EH (cell line): ENCODE measurements around the gene S100A10.

Experiments
- DNase-seq: peaks from one replicate; pipeline ENCODE4 v3.0.0-alpha.2; 2015; ENCODE audit warnings: low read depth

S100A10 gene

GRCh38 chr1:151993734-151994496 lies at the start of gene S100A10:
TSS of gene S100A10 (minus strand) at chr1:151993859. CDS start at chr1:151986230, 7,629 bp downstream.
- DNase-seq, result peak; percentile 77

- DNase-seq, result no peak
These were observed 48.4 kb upstream of the S100A10 start for GRCh38 chr1:152042030-152042429.

- no peak for DNase-seq
These were observed 46.2 kb upstream of the S100A10 start for GRCh38 chr1:152039886-152040285.

DNA sequence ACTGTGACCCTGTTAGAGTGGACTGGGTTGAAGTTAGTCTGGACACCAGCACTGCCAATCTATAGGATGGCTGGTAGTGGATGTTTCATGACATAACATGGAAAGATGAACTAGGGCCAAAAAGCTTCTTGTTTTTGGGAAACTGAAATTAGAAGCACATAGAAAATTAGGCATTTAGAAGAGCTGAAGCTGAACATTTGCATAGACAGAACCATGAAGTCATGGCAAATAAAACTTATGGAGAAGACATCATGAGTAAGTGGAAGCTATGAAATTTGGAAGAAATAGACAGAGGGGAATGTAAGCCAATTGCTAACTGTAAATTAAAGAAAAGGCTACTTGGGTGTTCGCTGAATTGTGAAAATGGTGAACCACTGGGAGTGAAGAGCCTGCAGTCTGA lies 45.8 kb upstream of the S100A10 start:
- no peak for DNase-seq

DNA sequence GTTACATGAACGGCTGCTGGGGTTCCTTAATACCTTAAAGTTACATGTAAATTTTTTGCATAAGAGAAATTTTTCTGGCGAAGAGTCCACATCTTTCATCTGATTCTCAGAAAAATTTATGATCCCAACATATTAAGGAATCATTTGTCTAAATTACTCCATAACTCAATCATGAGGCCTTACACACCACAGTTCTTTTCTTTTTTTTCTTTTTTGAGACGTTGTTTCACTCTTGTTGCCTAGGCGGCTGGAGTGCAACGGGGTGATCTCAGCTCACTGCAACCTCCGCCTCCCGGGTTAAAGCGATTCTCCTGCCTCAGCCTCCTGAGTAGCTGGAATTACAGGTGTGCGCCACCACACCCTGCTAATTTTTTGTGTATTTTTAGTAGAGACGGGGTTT lies 45.2 kb upstream of the S100A10 start:
- DNase-seq, result no peak

- peak; percentile 89 for DNase-seq
These were observed 42.9 kb upstream of the S100A10 start, which contains the start of gene S100A11 for GRCh38 chr1:152036267-152037216. TSS of gene S100A11 (minus strand) at chr1:152037004. CDS start at chr1:152036915, 89 bp downstream.

DNA sequence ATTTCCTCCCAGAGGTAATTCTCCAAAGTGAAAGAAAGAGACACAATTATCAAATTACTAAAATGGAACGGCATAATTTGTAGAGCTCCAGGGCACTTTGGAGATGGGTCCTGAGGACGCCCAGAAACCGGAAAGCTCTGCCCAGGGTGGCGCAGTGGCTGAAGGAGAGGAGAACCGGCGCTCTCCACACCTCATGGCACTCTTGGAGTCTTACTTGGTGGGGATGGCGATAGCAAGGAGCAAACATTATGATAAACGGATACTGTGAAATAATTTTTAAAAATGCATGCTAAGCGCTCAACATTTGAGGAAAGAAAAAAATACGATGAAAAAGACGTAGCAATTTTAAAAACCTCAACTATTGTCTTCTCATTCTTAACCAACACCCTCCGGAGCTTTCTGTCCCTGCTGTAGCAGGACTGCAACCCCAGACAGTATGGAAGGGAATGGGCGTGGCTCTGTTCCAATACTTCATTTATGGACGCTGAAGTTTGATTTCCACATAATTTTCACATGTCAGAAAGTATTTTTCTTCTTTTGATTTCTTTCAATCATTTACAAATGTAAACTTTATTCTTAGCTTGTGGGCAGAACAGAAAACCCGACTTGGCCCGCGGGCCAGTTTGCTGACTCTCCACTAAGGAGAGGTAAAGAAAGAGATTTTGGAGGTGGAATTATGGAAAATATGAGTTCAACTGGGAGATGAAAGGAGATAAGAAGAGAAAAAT lies 42.0 kb upstream of the S100A10 start:
- peak; percentile 46 for DNase-seq

DNA sequence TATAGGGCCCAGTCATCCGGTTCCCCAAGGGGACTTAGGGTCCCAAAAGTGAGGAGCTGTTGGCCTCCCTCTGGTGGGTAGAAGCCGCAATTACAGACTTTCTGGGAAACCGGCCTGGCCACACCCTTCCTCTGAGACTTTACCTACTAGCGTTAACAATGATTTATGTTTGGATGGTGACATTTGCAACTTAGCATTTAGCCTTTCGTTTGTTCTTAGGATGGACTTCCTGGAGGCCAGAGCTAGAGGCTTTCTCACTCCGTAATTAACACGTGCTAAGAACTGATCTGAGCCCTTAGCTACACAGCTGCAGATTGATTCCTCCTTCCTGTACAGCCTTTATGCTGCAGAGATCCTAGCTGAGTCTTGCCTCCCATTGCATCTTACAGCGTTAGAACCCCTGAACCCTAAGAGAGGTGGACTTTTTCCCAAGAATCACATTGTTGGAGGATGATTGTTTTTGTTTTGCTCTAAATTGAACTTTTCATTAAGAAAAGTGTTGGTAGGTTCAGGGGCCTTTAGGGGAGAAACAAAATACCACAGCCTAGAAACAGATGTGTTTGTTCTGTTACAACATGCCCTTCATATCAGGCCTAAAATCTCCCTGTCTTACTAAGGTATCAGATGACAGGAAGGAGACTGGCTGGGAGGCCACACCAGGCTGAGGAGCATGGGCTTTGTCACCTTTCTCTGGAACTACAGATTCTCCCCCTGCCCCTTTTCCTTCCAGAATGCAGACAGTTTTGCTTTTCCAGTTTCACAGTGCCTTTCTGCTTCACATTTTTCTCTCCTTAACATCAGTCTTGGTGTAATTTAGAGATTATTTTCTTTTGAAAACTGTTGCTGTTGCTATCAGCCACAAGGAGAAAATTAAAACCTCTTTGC lies 41.2 kb upstream of the S100A10 start:
- peak; percentile 76 for DNase-seq

DNA sequence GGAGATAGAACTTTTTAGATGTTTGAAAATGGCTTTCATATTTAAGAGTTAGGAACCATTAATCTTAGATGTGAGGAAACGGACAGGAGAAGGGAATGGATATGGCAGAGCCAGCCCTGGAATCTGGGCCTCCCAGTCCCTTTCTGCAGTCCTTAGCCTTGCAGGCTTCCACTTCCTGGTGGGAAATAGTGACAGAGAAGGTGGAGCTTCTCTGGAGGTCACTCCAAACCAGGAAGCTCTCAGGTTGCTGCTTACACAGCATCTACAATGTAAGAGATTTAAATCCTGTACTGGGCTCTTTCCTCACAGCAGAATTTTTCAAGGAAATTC lies 40.6 kb upstream of the S100A10 start:
- no peak for DNase-seq

DNA sequence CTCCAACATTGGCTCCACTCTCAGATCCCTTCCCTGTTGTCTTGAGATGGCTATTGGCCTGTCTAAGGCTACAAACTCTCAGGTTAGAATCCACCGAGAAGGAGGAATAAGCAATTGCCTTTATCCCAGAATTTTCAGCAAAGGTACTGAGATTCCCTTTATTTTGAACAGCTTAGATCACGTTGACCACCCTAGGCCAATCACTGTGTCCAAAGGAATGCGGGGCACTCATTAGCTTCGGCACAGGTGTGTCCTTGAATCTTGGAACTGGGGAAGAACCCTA lies 36.2 kb upstream of the S100A10 start:
- DNase-seq, result no peak

DNA sequence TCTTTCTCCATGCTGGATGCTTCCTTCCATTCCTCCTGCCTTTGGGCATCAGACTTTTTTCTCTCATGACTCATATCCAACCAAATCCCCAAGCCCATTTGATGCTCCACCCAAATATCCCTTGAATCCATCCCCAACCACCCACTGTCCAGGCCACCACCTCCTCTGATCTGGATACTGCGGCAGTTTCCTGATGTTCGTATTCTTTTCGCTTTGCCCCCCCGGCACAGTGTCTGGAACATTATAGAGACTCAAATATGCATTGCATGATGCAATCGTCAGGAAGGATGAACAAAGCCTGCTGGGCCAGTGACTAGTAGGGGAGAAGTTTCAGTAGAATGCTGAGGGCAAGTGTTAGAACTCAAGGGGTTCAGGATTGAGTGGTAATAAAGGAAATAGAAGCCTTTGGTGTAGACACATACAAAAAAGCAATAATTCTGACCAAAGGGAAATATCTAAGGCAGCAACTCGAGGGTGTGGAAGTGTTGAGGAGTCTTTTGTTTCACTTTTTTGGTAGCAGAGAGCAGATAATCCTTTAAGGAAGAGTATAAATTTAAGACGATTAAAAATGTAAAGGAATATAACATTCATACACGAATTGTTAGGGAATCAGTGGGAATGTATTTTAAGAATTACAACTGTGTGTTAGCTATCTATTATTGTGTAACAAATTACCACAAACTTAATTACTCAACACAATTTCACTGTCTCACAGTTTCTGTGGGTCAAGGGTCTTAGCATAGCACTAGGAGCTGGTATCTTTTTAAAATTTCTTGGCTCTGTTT lies 35.7 kb upstream of the S100A10 start:
- DNase-seq, result peak; percentile 55

DNA sequence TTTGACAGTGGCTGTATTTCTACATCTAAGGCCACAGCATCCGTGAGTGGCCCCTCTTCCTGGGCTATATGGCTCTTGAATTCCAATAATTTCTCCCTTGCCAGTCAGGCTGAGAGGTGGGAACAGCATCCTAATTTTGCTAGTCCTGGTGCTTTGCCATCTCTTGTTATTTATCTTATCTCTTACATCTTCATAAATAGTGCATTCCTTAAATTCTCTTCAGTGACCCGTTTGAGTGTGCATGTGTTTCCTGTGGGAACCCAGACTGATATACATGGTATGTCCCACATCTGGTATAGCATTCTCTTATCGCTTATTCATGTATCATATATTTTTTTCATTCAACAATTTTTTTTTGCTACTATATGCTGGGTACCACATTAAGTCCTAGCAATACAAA lies 33.2 kb upstream of the S100A10 start:
- DNase-seq, result peak; percentile 74

DNA sequence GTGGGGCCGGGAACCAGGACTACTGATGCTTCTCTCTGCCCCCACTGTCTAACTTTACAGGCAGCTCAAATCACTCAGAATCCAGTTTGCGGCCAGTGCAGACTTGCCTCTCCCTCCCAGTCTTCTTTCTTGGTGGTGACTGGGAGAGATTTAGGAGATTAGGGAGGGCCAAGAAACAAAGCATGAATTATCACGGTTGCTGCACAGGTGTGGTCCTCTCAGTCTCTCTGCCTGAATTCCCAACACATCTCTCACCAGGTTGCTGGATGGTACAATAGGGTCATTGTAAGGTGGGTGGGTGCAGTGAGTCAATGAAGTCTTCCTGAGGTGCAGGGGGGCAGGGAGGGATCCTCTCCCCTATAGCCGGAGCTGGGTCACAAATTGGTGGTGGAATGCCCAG lies 30.6 kb upstream of the S100A10 start:
- DNase-seq, result no peak

DNA sequence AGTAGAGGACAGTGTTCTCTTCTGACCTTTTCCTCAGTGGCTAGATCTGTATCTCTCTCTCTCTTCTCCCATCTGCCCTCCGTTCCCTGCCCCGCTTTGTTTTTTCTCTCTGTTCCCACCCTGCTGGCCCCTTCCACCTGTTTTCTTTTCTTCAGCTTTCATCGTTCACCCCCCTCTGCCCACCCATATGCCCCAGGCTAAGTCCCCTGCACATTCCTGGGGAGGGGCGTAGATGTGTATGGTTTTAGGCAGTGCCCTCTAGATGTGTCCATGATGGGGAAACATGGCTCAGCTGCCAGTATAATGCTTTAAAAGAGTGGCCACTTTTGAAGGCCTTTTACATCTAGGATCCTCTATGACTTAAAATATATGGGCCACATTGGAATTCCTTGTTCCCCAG lies 29.6 kb upstream of the S100A10 start:
- DNase-seq, result no peak

DNA sequence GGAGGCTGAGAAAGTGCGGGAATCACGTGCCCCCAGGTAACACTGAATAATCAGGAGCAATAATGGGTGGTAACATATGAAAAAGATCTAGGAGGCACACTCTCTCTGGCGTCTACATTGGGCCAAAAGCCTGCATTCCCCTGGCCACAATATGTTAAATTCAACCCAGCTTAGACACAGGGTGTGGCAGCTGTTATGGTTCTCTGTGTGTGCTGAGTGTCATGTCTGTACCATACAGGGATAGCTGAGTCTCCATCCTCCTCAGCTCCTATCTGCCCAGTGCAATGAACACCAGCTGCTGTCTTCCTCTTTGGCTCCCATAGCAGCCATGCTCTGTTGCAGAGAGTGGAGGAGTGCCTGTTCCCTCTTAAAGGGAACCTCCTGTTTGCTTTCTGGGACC lies 28.8 kb upstream of the S100A10 start:
- DNase-seq, result no peak

- no peak for DNase-seq
These were observed 27.9 kb upstream of the S100A10 start for GRCh38 chr1:152021569-152021968.

GRCh38 chr1:152020849-152021248 lies 27.2 kb upstream of the S100A10 start:
- no peak for DNase-seq

DNA sequence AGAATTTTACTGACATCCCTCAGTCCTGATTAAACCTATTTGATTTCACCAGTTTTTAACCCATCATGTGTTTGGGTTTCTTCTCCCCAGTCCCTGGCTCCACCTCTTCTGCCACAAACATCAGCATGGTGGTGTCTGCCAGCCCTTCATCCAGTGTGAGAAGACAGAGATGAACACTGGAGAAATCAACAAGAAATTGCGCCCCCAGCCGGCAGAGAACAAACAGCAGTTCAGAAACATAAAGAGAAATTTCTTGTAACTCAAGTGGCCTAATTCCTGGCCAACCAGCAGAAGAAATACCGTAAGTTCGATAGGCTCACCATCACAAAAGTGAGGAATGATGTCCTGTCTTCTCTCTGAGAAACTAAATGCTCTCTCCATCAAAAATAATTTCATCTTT lies 24.9 kb upstream of the S100A10 start:
- peak; percentile 20 for DNase-seq

- no peak for DNase-seq
These were observed 22.1 kb upstream of the S100A10 start for GRCh38 chr1:152015766-152016165.

DNA sequence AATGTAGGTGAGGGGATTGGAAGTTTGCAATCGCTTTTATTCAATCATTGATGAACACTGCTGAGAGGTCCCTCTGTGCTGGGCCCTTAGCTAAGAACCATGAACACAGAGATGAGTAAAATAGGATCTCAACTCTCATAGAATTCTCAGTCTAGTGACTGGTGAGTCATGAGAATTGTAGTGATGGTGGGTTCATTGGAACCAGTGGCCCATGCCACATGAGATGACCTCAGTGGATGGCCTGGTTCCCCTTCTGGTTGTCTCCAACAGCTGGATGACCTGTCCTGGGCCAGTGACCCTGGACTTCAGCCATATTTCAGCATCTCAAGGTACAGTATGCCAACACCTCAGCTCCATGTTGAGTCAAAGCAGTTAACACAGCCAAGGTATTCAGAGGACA lies 21.3 kb upstream of the S100A10 start:
- DNase-seq, result no peak
